Erythroblast (primary cell): ENCODE results near the gene TMEM26.

ENCODE experiments used
- GATA1 ChIP-seq: IDR thresholded peaks from 2 replicates; pipeline ENCODE4 v1.6.1; 2011; ENCODE audit warnings: low read depth, mild to moderate bottlenecking, control low read depth, low read length, moderate library complexity
- POLR2A ChIP-seq: IDR thresholded peaks from 2 replicates; pipeline ENCODE4 v1.6.1; 2011; ENCODE audit warnings: mild to moderate bottlenecking, low read length

GRCh38 chr10:61492364-61492995 is 39.3 kb upstream of the TMEM26 start:
- TF ChIP-seq POLR2A (no peak), GATA1 (no peak)
